Right ventricle myocardium inferior (tissue), 1 donor: ENCODE data around the gene UGT1A8. TPM values are rescaled to one million over a fixed set of nuclear protein-coding genes. Genes with fewer than 3 reads are reported as not detected.
"Not testable (repeated sequence)": the region's sequence is repeated elsewhere in the genome, so short reads cannot be mapped to it uniquely, and the experiment has no call there.

ENCODE experiments used
- ATAC-seq: fragments of 200-7000 bp; cut with Tn5 transposase; one replicate; pipeline ENCODE4 v1.9.1; 2020; ENCODE audit warnings: mild to moderate bottlenecking, moderate library complexity
- DNase-seq: peaks from one replicate; pipeline ENCODE4 v3.0.0; 2021; ENCODE audit errors: missing footprints
- intact Hi-C: fragments of 100-400 bp; cut with DNase I; formaldehyde crosslinking; loops from one replicate; pipeline ENCODE4 v1.11.0; 2022
- total RNA-seq: library from RNA; stranded (reverse); fragmentation: NEBNext Ultra II Directional; extraction: Animal tissue kit (Norgen Biotek cat#: 25700); gene quantifications from one replicate; pipeline ENCODE4 v1.2.1, GENCODE V29; 2021
- donor health status: DM: no; HTN: yes; CAD: no; lungs with severe emphysema.

Gene UGT1A8
- total RNA-seq, 1 donor from 2014 or later = not detected

DNA sequence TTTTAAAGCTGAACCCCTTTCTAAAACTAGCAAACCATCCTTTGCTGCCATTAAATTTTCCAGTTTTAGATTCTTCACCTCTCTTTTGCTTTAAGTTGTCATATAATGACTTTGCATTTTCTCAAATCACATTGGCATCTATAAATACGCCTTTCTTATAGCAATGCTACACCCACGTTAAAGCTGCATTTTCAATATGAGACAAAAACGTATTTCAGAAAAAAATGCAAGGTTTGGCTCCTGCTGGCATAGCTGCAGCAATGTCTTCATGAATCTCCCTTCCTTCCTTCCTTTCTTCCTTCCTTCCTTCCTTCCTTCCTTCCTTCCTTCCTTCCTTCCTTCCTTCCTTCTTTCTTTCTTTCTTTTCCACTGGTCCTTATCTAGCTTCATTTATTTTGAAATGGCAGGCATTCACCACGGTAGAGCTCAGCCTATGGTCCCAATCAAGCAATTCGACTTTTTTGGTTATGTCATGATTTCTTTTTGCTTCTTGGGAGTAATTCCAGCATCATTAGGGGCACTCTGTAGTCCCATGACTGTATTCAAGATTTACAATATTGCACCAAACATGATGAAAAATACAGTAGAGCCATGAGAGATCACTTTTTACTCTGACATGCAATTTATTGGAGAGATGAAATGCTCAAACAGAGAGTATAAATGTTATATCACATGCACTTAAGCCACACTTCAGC, 10.0 kb downstream of the UGT1A8 start:
- ATAC-seq = no peak
- intact Hi-C loops = no loop called here
- no peak for DNase-seq

DNA sequence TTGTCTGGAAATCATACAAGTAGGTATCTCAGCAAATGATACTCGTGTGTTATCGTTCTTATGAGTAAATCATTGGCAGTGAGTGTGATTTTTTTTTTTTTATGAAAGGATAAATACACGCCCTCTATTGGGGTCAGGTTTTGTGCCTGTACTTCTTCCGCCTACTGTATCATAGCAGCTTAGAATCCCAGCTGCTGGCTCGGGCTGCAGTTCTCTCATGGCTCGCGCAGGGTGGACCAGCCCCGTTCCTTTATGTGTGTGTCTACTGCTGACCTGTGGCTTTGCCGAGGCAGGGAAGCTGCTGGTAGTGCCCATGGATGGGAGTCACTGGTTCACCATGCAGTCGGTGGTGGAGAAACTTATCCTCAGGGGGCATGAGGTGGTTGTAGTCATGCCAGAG, 18.9 kb downstream of the UGT1A8 start, which contains the start of gene UGT1A10:
TSS of gene UGT1A10 (plus strand) at position 143 of the 400 bp plus-strand sequence. CDS start at position 218, 75 bp downstream.
- intact Hi-C loops, ATAC-seq, DNase-seq: not testable (repeated sequence)

DNA sequence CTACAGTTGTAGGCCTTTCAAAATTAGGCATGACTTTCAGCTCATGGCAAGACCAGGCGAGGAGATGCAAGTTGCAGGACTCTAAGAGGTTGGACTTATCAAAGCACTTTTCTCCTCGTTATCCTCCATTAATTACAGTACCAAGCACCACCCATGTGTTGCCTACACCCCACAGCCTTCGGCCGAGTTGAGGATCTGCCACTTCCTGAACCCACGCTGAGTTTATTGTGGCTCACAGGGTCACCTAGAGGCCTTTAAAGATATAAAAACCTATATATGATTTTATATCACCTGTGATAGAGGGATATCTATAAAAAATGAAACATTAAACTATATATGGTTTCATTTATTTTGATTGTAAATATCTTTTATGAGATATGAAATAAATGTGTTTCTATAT, 21.4 kb downstream of the UGT1A8 start:
- intact Hi-C loops = no loop called here
- ATAC-seq = no peak

DNA sequence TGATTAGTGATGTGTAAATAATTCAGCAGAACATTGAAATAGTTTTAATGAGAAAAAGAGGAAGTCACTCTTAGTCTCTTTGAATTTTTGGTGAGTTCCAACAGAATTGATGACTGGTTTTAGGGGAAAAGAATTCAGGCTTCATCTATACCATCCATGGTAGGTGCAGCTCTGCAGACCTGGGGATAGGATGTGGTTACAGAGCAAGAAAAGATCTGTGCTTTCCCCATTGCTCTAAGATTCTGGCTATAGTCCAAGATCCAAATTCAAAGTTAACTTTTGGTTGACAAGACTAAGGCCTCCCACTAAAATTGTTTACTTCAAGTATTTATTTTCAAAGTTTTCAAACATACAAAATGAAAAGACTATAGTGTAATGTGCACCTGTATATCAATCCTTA, 22.4 kb downstream of the UGT1A8 start:
- ATAC-seq (no peak), DNase-seq (no peak)
- intact Hi-C loops = no loop called here

More for the DNA sequence above, 21.4 kb downstream of the UGT1A8 start:
- DNase-seq = no peak

DNA sequence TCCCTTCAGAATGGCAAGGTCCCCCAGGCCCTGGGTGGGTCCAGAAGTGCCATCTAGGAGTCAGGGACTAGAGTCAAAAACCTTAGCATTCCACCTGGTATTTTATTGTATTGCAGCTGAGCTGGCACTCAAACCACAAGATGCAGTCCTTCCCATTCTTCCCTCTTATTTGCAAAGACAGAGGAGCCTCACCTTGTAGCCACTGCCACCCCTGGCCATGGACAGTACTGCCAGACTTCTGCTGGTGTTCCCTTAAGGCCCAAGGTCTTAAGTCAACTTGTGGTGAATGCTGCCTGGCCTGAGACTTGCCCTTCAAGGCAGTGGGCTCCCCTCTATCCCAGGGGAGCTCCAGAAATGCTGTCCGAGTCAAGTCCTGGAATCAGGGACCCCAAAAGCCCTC, 25.7 kb downstream of the UGT1A8 start:
- ATAC-seq (no peak), DNase-seq (no peak)
- intact Hi-C loops = no loop called here

DNA sequence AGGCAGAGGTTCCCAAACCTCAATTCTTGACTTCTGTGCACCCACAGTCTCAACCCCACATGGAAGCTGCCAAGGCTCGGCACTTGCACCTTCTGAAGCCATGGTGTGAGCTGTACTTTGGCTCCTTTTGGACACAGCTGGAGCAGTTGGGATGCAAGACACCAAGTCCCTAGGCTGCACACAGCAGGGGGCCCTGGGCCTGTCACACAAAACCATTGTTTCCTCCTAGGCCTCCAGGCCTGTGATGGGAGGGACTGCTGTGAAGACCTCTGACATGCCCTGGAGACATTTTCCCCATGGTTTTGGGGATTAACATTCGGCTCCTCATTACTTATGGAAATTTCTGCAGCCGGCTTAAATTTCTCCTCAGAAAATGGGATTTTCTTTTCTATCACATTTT, 28.6 kb downstream of the UGT1A8 start:
- ATAC-seq, DNase-seq, intact Hi-C loops: not testable (repeated sequence)

DNA sequence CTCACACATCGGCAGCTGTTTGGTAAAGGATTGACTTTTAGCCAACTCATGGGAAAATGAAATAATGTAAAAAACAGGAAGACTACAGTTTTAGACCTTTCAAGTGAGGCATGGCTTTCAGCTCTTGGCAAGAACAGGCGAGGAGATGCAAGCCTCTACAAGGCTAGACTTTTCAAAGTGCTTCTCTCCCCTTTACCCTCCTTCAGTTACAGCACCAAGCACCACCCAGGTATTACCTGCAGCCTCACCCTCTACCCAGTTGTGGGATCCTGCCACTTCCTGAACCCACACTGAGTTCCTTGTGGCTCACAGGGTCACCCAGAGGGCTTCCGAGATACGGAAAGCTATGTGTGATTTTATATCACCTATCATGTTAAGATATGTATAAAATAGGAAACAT, 33.5 kb downstream of the UGT1A8 start:
- intact Hi-C loops = no loop called here
- no peak for DNase-seq
- no peak for ATAC-seq

DNA sequence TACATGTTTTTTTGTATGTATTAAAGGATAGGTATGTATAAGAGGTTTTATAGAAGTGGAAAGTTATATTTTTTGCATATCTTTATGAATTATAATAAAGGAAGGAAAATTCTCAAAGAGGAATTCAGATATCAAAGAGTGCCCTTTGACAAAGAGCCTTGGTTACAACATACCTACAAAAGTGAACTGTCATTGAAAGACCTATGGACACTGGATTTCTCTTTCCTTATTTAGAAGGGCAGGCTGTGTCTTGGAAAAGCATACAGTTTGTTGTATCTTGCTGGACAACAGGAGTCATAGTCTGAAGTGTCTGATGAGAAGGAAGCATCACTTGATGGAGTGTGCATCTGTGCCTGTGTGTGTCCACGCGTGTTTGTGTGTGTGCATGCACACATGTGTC, 34.0 kb downstream of the UGT1A8 start:
- intact Hi-C loops = no loop called here
- no peak for DNase-seq
- ATAC-seq = no peak

DNA sequence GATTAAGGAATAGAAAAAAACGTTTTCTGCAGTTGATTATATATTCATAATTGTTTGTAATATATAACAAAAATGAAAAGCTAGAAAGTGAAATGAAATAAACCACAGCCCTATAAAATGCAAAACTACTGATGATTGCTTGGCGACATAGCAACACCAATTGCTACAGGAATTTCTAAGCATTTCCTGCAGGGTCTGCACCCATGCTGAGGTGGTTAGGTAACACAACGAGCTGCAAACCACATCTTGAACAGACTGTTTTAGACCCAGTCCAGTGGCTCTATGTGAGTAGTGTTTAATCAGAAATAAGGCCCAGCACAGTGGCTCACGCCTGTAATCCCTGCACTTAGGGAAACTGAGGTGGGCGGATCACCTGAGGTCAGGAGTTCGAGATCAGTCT, 37.1 kb downstream of the UGT1A8 start:
- no peak for ATAC-seq
- intact Hi-C loops = no loop called here

DNA sequence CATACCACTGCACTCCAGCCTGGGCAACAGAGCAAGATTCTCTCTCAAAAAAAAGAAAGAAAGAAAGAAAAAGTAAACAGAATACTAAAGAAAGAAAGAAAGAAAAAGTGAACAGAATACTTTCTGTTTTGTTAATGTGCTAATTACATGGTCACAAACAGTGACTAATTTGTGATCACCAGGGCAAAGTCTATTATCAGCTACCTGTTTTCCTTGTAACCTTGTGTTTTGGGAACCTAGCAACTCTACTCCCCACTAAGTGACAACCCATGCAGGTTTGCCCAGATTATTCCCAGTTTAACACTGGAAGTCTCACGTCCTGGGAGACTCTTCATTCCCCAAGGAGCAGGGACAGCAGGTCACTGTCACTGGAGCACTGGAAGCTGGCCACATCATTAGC, 37.6 kb downstream of the UGT1A8 start:
- no peak for ATAC-seq
- intact Hi-C loops = no loop called here
- no peak for DNase-seq

More for the DNA sequence above, 37.1 kb downstream of the UGT1A8 start:
- no peak for DNase-seq

DNA sequence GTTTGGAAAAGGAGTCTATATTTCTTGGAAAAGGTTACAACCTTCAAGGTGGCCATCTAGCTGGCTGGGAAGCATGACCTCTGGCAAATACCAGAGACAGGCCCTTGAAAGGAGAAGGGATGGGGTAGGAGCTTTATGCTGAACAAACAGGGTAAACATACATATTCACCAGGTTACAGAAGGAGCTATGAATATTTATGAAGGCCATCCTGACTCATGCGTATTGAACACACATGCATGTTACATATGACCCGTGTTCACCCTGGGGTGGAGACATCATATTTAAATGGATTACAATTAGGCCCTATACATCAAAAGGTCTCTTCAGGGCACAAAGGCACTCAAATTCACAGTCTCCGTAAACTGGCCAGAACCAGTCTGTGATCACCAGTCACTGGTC, 38.5 kb downstream of the UGT1A8 start:
- DNase-seq, intact Hi-C loops, ATAC-seq: not testable (repeated sequence)

DNA sequence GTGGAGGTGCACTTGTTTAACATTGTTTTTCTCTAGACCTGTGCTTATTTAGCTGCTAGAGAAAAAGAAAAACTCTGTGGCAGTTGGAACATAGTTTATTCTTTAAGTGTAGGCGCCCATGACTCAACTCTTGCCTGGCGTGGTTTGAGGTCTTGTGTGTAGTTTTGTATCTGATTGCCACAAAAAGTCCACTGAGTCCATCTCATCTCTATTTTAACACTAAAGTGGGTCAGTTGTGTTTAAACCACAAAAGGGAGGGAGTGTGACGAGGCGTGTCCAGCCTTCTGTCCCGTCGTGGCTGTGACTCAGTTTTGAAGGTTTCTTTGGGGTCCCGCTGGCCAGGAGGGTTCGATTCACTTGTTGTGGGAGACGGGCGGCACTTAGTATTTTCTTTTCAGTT, 39.0 kb downstream of the UGT1A8 start:
- DNase-seq (no peak), ATAC-seq (no peak)
- intact Hi-C loops = no loop called here

DNA sequence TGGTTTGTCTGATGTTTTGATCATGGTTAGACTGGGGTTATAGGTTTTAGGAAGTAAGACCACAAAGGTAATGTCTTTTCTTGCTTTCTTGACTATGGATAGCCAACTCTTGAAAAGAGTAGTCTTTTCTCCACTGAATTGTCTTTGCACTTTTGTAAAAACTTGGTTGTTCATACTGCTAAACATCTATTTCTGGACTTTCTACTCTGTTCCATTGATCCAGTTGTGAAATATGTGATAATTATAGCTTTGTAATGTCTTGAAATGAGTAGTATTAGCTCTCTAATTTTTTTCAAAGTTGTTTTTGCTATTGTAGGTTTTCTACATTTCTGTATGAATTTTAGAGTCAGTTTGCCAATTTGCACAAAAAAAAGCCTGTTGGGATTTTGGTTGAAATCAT, 41.2 kb downstream of the UGT1A8 start:
- DNase-seq (no peak), ATAC-seq (no peak)
- intact Hi-C loops = no loop called here

DNA sequence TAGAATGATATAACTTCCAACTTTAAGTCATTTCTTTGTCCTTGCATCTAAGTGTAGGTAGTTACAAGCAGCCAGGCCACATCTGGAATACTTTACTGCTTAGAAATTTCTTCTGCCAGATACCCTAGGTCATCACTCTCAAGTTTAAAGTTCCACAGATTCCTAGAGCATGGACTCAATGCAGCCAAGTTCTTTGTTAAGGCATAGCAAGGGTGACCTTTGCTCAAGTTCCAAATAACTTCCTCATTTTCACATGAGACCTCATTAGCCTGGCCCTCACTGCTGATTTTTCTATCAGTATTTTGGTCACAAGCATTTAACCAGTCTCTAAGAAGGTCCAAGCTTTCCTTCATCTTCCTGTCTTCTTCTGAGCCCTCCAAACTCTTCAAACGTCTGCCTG, 46.5 kb downstream of the UGT1A8 start:
- intact Hi-C loops = no loop called here
- ATAC-seq (no peak), DNase-seq (no peak)

DNA sequence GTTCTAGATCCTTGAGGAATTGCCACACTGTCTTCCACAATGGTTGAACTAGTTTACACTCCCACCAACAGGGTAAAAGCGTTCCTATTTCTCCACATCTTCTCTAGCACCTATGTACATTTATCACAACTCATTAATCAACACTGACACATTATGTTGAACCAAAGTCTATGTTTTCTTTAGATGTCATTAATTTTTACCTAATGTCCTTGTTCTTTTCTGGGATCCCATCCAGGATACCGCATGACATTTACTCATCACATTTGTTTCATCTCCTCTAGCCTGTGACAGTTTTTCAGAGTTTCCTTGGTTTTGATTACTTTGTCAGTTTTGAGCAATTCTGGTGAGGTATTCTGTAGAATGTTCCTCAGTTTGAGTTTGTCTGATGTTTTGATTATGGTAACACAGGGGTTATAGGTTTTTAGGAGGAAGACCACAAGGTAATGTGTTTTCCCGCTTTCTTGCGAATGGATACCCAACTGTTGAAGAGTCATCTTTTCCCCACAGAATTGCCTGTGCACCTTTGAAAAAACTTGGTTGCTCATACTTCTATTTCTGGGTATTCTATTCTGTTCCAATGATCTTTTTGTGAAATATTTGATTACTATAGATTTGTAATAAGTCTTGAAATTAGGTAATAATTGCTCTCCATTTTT, 51.3 kb downstream of the UGT1A8 start:
- intact Hi-C loops = no loop called here
- DNase-seq (no peak), ATAC-seq (no peak)

DNA sequence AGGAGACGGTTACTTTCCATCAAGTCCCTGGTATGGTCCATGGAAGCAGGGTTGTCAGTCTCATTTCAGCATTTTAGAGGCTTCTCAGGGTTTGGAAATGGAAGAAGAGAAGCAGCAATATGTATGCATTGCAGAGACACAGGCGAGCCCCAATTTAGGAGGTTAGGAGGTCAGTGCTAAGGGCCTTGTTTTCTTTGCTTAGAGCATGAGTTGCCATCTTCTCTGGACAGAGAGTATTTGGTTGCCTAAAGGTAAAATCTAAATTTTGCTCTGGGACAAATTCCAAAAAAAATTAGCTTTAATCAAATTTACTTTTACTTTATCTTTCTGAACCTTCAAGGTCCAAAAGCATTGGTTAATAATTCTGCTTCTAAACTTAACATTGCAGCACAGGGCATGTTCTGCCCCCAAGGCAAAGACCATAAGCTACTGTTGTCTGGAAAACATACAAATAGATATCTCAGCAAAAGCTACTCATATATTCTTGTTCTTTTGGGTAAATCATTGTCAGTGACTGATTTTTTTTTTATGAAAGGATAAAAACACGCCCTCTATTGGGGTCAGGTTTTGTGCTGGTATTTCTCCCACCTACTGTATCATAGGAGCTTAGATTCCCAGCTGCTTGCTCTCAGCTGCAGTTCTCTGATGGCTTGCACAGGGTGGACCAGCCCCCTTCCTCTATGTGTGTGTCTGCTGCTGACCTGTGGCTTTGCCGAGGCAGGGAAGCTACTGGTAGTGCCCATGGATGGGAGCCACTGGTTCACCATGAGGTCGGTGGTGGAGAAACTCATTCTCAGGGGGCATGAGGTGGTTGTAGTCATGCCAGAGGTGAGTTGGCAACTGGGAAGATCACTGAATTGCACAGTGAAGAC, 54.1 kb downstream of the UGT1A8 start, which contains the start of gene UGT1A9:
TSS of gene UGT1A9 (plus strand) at position 609 of the 872 bp plus-strand sequence. CDS start at position 646, 37 bp downstream.
- ATAC-seq = no peak
- no peak for DNase-seq
- intact Hi-C loops = no loop called here

DNA sequence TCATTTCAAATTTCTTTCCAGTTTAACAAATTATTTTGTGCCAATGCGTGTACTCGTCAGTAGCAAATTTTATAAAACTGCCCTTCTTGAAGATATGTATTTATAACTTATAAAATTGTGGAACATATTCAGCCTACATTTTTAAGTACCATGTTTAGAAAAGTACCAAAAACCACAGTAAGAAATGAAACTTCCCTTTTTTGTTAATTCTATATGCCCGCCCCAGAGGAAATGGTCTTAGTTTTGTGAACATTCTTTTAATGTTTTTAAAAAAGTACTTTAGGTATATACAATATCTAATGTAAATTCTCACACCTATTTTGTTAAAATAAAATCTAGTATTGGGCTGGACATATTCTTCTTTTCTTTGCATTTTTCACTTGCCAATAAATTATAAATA, 55.5 kb downstream of the UGT1A8 start:
- ATAC-seq = no peak
- intact Hi-C loops = no loop called here
- no peak for DNase-seq

DNA sequence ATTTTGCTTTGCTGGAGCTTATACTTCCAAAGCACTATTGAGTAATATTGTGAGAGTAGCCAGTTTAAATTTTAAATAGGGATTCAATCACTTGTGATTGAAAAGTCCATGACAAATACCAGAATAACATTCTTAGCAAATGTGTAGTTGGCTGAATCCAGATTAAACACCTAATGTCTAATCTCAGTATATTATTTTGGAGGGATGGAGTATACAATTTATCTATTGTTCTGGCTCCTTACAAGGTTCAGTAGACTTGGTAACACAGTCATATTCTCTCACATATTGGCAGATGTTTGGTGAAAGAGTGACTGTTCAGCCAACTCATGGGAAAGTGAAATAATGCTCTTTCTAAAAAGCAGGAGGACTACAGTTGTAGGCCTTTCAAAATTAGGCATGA, 56.5 kb downstream of the UGT1A8 start:
- intact Hi-C loops = no loop called here
- DNase-seq (no peak), ATAC-seq (no peak)

DNA sequence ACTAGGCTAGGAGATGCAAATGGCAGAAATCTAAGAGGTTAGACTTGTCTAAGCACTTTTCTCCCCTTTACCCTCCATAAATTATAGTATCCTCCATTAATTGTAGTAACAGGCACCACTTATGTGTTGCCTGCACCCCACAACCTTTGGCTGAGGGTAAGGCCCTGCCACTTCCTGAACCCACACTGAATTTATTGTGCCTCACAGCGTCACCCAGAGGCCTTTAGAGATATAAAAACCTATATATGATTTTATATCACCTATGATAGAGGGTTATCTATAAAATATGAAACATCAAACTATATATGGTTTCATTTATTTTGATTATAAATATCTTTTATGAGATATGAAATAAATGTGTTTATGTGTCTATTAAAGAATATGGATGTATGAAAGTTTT, 56.9 kb downstream of the UGT1A8 start:
- intact Hi-C loops = no loop called here
- DNase-seq = no peak
- no peak for ATAC-seq
